ENCODE measurements around the gene ARFGAP3.

DNA sequence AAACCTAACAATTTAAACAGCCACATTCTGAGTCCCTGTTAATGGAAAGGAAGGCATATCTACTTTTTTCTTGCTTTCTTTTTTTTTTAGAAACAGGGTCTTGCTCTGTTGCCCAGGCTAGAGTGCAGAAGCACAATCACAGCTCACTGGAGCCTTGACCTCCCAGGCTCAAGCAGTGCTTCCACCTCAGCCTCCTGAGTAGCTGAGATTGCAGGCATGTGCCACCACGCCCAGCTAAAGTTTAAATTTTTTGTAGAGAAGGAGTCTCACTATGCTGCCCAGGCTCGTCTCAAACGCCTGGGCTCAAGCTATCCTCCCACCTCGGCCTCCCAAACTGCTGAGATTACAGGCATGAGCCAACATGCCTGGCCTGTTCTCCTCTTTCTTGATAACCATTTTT lies 25.4 kb downstream of the ARFGAP3 start:
- TF ChIP-seq POLR2A (IDR thresholded peaks at IDR 0.05) = no peak
- TF ChIP-seq, protein P1, sequence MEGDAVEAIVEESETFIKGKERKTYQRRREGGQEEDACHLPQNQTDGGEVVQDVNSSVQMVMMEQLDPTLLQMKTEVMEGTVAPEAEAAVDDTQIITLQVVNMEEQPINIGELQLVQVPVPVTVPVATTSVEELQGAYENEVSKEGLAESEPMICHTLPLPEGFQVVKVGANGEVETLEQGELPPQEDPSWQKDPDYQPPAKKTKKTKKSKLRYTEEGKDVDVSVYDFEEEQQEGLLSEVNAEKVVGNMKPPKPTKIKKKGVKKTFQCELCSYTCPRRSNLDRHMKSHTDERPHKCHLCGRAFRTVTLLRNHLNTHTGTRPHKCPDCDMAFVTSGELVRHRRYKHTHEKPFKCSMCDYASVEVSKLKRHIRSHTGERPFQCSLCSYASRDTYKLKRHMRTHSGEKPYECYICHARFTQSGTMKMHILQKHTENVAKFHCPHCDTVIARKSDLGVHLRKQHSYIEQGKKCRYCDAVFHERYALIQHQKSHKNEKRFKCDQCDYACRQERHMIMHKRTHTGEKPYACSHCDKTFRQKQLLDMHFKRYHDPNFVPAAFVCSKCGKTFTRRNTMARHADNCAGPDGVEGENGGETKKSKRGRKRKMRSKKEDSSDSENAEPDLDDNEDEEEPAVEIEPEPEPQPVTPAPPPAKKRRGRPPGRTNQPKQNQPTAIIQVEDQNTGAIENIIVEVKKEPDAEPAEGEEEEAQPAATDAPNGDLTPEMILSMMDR (IDR thresholded peaks at IDR 0.05) = no peak
- no peak for TF ChIP-seq POLR2AphosphoS5 (IDR thresholded peaks at IDR 0.05)
- TF ChIP-seq EP300 (IDR thresholded peaks at IDR 0.05) = no peak

All from upper lobe of left lung (tissue), 4 donors.